Limb (tissue), 2 donors: ENCODE data around the gene IL17RB.

Experiments used
- DNase-seq, 2 donors: peaks; one replicate each; pipeline ENCODE4 v3.0.0-alpha.2; 2016; ENCODE audit errors: extremely low spot score in 2 of 2

Gene IL17RB, protein sequence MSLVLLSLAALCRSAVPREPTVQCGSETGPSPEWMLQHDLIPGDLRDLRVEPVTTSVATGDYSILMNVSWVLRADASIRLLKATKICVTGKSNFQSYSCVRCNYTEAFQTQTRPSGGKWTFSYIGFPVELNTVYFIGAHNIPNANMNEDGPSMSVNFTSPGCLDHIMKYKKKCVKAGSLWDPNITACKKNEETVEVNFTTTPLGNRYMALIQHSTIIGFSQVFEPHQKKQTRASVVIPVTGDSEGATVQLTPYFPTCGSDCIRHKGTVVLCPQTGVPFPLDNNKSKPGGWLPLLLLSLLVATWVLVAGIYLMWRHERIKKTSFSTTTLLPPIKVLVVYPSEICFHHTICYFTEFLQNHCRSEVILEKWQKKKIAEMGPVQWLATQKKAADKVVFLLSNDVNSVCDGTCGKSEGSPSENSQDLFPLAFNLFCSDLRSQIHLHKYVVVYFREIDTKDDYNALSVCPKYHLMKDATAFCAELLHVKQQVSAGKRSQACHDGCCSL

DNA sequence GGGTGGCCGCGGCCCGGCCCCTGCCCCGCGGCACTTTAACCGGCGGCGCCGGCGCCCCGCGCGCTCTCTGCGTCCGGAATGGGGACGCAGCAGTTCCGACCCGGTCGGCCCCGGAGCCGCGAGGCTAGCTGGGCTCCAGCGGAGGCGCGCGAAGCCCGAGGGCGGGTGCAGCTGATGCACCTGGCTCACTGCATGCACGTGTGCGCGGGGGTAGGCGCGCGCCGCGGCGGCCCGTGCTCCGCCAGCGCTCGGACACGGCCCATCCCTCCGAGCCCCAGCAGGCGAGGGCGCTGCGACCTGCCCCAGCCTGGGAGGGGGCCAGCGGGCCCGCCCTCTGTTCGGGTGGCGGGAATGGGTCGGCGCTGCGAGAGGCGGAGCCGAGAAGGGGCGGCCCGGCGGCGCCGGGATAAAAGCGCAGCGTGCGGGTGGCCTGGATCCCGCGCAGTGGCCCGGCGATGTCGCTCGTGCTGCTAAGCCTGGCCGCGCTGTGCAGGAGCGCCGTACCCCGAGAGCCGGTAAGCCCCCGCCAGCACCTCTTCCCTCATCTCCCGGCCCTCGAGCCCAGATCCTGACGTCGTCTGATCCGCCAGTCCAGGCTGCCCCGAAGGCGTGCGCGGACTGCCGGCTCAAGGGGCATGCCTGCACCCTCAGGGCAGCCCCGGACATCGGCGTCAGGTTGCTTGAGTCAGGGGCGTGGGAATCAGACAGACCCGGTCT, at the start of gene IL17RB, which contains the start of gene CHDH:
Gene IL17RB, plus strand, starts transcription at position 435 of the 717 bp plus-strand sequence. Its CDS starts 21 bp downstream, at position 456.
Gene CHDH, minus strand, starts transcription at position 286 of the 717 bp plus-strand sequence. CDS start 22,411 bp downstream, outside the sequence.
- DNase-seq = peak; percentile 36 to 75

DNA sequence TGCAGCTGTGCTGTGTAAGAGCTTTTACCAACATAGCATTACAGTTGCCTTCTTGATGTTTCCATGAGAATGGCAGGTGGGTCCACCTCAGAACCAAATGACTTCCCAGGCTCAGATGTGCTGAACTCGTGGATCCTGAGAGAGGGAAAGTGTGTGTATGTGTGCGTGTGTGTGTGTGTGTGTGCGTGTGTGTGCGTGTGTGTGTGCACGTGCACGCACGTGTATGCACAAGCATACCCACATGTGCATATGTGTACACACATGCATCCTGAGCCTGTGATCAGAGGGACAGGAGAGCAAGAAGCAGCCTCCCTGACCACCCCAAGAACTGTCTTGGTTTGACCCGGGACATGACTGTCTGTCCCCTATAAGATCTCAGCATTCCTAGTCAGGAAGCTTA, 48.2 kb upstream of the IL17RB start:
- no peak for DNase-seq

DNA sequence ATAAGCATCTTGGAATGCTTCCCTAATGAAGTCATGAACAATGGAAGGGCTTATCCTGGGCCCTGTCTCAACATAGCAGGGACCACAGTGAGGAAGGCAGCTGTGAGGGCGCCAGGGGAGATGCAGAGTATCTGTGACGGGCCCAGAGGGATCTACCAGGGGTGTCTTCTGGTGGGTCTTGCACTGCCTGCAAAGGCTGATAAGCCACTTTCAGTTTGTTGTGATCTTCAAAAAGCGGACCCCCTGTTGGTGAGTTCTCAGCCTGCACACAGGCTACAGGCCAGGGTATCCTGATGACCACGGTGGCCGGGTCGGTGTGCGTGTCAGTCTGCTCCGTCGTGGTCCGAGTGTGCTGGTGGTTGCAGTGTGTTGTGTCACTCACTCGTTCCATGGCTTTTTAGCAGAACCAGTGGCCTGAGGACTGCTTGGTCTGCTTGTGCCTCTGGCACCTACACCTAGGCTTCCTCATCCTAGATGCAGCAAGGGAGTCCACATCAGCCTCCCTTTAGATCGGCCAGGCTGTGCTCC, 47.0 kb upstream of the IL17RB start:
- no peak for DNase-seq

- no peak for DNase-seq
These were observed 46.1 kb upstream of the IL17RB start for GRCh38 chr3:53800041-53800906.

GRCh38 chr3:53801319-53801718, 45.0 kb upstream of the IL17RB start:
- no peak for DNase-seq

DNA sequence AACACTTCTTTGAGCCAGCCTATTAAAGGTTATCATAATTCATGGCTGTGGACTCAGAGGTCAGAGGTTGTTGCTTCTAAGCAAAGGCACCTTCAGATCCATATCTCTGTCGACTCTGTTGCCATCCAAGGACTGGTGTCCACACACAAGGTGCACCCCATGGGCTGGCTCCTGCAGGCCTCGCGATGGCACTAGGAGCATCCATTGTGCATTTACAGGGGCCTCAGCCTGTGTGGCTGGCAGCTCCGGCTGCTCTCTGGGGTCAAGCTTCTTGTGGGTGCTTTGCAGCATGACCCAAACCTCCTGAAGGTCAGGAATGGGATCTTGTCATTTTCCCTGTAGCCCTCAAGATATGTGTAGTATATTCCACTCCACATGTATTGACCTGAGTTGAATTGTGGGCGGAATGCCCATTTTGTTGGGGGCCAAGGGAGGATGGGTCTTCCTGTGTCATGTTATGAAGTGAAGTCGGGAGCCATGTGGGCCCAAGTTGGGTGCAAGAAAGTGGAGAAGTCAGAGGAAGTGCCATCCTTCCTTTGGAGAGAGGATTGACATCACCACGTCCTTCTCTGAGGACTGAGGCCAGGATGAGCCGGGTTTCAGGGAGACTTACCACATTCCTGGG, 44.0 kb upstream of the IL17RB start:
- DNase-seq = no peak

DNA sequence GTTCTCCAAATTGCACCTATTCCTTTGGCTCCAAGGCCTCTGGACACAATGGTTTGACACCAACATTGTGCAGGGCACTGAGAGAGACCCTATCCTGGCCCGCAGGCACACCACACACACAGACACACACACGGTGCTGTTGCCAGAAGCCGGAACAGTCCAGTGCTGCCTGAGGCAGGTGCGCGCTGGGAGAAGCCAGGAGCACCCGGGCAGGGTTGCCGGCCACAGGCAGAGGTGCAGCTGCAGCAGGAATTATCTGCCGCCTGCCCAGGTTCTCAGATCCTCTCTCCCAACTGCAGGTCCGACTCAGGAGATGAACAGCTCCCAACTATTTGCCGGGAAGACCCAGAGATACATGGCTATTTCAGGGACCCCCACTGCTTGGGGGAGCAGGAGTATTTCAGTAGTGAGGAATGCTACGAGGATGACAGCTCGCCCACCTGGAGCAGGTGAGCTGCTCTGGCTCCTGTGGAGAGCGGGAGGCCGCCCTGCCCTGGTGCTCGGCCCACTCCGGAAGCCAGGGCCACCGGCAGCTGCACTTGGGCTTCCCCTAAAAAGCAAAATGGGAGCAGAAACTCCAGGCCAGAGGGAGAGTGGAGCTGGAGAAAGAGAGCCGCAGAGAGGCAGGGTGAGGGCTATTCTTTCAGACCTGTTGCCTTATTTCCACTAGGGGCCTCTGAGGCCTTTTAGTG, 43.1 kb upstream of the IL17RB start:
- DNase-seq = no peak

DNA sequence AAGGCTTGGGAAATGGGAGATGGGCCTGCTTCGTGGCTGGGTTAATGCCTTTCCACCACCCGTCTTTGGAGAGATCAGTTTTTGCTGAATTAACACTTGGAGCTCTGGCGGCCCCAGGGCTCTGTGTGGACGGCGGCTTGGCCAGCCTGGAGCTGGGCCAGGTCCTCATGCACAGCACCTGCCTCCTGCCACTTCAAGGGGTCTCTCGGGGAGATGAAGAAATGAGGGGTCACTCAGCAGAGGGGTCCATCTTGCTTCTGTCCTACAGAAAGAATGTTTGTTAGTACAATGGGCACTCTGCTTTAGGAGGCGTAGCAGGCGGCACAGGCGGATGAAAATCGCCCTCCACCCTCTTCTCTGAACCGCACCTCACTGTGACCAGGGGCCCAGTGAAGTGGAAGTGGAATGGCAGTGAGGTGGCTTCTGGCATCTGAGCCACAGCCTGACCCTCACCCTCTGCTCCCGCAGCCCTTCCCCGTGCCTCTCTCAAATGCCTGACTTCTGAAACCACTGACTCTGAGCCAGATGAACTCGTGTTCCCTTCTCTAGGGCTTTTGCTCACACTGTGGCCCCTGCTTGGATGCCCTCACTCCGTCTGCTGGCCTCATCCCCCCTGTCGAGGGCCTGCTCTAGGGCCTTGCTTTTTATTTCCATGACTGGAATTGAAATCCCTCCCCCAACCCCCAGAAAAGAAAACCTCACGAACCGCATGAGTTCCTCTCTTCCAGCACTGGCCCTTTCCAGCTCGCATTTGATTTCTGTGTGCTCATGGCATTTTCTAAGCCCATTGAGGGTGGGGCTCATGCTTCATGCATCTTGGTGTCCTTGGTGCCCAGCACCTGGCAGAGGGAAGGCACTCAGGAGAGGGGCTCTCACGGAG, 42.3 kb upstream of the IL17RB start:
- DNase-seq = no peak

DNA sequence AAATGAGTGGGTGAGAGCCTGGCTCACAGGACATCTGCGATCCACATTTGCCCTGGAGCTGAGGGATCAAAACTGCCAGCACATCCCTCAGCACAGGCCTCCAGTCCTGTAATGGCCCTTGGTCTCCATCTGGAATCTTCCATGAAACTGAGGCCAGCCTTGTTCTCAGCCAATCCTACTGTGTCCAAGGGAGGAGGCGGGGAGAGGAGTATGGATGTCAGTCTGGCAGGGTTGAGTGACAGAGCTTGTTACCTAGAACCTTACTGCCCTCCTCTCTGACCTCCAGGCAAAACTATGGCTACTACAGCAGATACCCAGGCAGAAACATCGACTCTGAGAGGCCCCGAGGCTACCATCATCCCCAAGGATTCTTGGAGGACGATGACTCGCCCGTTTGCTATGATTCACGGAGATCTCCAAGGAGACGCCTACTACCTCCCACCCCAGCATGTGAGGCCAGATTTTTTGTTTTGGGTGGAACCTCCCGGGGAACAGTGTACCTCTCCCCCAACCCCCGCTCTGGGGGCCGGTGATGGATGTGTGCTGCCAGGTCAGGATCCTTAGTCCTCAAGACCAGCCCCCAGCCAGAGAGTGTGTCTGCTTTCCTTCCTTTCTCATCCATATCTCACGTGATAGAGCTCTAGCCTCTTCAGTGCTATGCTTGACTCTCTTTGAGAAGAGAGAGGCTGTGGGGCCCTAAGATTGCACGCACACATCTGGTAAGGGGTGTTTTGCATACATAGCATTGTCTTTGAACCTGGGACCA, 41.5 kb upstream of the IL17RB start:
- DNase-seq = no peak

GRCh38 chr3:53805463-53806159, 40.8 kb upstream of the IL17RB start:
- DNase-seq = peak in 1 of 2 donors; percentile 14

DNA sequence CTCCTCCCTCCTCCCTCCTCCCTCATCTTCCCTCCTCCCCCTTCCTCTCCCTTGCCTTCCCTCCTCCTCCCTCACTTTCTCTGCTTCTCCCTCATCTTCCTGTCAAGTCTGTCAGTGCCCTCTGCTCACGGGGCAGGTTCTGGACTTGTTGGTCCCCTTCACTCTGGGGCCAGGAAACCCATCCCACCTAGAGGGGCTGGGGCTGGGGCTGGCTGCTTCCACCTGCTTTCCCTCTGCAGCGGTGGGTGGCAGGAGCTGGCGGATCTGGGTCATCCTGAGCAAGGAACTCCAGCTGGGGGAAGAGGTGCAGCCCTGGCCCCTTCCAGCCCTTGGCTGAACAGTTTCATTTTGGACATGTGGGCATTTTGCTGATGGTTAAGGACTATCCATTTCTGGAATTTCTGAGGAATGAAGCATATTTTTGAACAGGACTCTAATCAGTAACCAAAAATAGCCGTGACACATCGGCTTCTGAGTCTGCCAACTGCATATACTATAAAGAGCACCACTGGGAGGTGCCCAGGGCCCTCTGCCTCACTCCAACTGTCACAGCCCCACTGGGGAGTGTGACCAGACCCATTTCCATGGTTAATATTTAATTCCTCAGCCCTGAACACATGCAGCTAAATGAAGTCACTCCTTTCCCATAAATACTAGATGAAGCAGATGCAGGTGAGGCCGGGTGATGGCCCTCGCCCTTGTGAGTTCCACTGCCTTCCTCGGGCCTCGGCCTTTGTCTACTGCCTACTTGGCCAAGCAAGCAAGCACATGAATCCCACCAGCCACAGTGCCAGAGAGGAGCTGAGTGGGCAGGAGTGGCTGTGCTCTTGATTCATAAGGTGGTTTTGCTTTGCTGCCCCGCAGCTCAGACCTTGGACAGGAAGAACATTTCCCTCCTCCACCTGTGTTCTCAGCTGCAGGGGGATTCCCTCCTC, 39.9 kb upstream of the IL17RB start:
- DNase-seq = peak in 1 of 2 donors; percentile 19

DNA sequence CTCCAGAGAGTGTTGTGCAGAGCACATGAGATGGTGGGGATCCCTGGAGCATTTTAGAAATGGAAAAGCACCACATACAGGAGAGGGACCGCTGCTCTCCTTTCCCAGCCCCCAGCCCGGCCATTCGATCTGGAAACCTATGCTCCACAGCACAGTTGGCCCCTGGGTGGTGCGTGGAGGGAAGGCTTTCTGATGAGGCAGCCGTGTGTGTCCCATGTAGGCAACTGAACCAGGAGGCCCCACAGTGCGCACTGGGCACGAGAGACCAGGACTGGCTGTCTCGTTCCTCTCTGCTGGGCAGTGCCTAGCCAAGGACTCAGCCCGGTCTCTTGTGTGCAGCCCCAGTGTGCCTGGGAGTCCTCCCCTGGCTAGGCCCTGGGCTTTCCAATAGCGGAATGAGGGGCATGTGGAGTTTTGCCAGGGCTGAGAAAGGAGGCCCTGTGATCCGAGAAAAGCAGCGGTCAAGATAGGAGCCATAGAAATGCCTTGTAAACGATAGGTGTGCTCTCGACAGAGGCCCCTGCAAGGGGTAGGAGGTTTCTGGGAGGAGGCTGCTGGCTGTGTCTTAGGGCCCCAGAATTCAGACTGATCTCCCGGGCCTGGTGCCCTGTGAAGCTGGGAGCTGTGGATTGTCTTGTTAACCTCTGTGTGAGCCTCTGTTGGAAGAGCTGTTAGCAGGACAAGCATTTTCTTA, 39.1 kb upstream of the IL17RB start:
- peak in 1 of 2 donors; percentile 21 for DNase-seq

DNA sequence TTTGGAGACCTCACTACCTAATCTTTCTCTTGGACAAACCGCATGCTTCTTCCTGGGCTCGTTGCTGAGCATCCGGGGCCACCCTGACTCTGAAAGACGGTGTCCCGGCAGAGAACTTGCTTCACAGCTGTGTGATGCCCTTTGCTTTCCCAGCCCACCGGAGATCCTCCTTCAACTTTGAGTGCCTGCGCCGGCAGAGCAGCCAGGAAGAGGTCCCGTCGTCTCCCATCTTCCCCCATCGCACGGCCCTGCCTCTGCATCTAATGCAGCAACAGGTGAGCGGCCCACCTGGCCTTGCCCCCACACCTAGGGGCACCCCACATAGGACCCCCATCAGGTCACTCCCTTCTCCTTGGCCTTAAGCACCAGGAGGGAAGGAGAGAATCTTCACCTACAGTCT, 37.9 kb upstream of the IL17RB start:
- no peak for DNase-seq

GRCh38 chr3:53809267-53809666, 37.1 kb upstream of the IL17RB start:
- peak in 1 of 2 donors; percentile 9 for DNase-seq

GRCh38 chr3:53809764-53810400, 36.5 kb upstream of the IL17RB start:
- DNase-seq = peak in 1 of 2 donors; percentile 21
